RKO (cell line): ENCODE results near the gene SAMD13.
A peak's percentile ranks its signal among the peaks of the same experiment; 100 is the strongest.
"Not testable (repeated sequence)": the region's sequence is repeated elsewhere in the genome, so short reads cannot be mapped to it uniquely, and the experiment has no call there.

Source experiments
- DNase-seq: peaks from one replicate; pipeline ENCODE4 v3.0.0-alpha.2; 2016; ENCODE audit warnings: low spot score

SAMD13 gene

GRCh38 chr1:84286071-84286470 lies 15.4 kb upstream of the SAMD13 start:
- DNase-seq: peak; percentile 8

DNA sequence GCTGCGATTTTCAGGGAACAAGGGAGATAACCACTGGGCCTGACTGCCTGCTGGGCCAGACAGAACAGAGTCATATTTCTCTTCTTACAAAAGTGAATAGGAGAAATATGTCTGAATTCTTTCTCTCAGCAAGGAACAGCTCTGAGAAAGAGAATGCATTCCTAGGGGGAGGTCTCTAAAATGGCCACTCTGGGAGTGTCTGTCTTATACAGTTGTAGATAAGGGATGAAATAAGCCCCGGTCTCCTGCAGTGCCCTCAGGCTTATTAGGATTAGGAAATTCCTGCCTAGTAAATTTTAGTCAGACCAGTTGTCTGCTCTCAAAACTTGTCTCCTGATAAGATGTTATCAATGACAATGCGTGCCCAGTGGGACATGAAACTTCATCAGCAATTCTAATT lies 14.1 kb upstream of the SAMD13 start:
- DNase-seq: not testable (repeated sequence)

DNA sequence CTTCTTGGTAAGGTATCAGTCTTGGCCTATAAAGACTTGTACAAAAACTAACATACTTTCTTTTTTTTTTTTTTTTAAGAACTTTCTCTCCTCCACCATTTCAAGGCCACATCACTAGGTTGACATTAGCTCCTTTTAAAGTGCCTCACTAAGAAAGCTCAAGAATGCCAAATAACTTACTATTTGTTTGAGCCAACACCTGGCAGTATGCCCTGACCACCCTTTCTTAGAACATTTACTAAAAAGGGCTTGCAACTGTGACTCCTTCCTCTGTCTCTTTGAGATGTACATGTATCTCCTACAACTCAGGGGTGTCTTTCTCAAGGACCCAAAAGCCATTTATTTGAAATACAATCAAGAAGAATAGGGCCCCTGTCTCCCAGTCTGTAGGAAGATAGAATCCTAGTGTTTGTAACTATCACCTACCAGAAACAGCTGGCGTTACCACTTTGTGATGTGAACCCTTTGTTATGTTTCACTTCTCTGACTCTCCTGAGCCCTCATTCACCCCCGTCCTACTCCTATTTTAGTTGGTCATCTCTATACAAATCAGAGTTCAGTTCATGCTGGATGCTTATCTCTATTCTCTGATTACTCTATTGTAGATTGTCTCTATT lies 12.2 kb upstream of the SAMD13 start:
- DNase-seq: no peak

DNA sequence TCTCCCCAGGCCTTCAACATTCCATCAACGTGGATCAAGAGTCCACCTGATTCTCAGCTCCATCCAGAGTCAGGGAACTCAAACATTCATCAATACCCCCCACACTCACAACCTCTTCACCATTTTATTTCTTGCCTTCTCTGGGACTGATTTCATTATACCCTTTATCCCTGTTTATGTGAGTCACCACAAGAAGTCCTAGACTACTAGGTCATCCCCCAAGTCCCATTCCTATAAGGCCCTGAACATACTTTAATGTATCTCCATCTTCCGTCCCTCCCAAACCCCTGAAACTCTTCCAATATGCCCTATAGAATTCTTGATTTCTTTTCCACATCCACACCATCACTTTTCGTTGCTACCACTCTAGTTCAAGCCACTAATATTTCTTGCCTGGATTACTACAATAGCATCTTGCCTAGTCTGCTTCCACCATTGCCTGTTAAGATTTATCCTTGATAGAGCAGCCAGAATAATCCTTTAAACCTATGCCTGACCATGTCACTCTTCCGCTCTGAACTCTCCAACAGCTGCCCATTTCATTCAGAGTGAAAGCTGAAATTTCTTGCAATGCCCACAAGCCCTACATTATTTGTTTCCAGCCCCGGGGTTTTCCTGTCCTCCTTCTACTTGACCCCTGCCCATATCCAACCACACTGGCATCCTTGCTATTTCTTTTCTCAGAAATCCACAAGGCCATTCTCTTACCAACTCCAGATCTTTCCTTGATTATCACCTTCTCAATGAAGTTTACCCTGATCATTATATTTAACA lies 9.4 kb upstream of the SAMD13 start:
- no peak for DNase-seq

- DNase-seq: no peak
Measured at GRCh38 chr1:84293766-84294165, 7.7 kb upstream of the SAMD13 start.

GRCh38 chr1:84294751-84295150 lies 6.8 kb upstream of the SAMD13 start:
- DNase-seq: no peak

DNA sequence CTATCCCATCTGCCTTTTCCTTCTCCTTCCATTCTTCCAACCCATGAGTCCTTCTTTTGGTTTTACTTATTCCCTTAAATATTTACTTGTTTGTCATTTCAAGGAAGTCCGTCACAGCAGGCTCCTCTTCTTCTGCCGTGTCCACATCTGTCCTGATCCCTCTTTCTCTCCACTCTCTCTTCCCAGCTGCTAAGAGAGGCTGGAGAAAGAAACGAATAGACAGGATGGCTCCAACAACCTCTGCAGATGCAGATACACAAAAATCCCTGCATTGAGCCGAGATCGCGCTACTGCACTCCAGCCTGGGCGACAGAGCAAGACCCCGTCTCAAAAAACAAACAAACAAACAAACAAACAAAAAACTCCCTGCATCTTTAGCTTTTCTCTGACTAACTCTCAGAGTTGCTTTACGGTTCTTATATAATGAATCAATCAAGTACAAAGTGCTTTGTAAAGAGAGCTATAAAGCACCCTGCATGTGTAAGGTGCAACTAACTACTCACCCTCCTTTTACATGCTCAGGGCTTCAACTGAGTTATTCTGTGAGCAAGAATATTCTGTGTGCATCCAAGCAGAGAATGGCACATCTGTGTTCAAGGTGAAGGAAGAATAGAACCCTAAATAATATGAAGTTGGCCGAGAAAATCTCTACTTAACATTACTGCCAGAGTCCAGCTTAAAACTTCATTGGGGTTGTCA lies 3.8 kb upstream of the SAMD13 start:
- peak; percentile 2 for DNase-seq

GRCh38 chr1:84298328-84298683 lies 3.2 kb upstream of the SAMD13 start:
- peak; percentile 49 for DNase-seq

- peak; percentile 41 for DNase-seq
Measured at GRCh38 chr1:84298684-84299535, 2.6 kb upstream of the SAMD13 start.

GRCh38 chr1:84299536-84300170 lies 1.9 kb upstream of the SAMD13 start:
- DNase-seq: no peak

GRCh38 chr1:84300501-84300900 lies 1.0 kb upstream of the SAMD13 start:
- no peak for DNase-seq

GRCh38 chr1:84301785-84302385 lies 377 bp downstream of the SAMD13 start:
- DNase-seq: no peak

DNA sequence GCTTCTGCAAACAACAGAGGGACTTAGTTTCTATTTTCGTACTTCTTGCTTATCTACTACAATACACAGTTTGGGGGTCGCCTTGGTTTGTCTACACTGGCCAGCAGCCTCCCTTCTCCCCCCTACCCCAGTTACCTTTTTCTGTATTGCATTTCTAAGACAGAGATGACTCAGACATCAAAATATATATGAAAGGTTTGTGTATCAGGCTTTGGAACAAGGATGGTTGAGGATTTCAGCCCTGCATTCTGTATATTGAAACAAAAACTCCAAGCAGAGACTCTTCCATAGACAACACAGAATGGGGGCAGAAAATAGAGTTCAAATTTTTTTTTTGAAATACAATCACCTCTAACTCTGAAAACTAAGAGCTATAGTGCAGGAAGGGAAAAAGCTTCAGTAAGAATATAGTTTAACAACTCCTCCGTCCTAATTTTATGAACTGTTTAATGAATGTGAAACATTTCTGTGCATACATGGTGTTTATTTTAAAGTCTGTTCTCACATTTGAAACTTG lies 1.9 kb downstream of the SAMD13 start:
- no peak for DNase-seq

DNA sequence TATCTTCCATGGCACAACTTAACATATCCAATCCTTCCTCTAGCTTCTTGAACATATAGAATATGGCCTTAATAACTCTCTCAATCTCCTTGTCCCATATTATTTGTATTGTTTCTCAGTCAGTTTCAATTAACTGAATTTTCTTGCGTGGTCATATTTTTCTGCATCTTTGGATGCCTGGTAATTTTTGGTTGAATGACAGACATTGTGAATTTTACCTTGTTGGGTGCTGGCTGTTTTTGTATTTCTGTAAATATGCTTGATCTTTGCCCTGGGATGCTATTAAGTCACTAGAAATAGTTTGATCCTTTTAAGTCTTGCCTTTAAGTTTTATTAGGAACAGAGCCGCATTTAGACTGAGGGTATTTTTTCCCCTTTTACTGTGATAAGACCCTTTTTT lies 5.9 kb downstream of the SAMD13 start:
- no peak for DNase-seq

- no peak for DNase-seq
Measured at GRCh38 chr1:84311296-84311695, 9.8 kb downstream of the SAMD13 start.

- no peak for DNase-seq
Measured at GRCh38 chr1:84319662-84320061, 18.2 kb downstream of the SAMD13 start.

DNA sequence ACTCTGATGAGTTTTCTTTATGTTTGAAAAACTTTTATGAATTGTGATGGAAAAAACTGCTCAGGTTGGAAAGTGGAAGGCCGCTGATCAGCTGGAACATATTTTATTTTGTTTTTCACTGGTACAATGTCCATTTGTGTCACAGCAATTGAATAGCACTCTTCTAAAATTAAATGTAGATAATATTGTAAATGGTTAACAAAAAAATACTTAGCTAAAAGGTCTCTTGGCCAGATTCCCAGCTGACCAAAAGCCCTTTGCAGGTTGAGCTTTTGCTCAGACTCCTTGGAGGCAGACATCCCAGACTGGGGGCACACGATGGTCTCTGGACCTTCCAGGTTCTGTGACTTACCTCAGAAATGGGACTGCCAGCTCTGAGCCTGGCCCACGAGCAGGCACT lies 26.3 kb downstream of the SAMD13 start:
- DNase-seq: no peak

DNA sequence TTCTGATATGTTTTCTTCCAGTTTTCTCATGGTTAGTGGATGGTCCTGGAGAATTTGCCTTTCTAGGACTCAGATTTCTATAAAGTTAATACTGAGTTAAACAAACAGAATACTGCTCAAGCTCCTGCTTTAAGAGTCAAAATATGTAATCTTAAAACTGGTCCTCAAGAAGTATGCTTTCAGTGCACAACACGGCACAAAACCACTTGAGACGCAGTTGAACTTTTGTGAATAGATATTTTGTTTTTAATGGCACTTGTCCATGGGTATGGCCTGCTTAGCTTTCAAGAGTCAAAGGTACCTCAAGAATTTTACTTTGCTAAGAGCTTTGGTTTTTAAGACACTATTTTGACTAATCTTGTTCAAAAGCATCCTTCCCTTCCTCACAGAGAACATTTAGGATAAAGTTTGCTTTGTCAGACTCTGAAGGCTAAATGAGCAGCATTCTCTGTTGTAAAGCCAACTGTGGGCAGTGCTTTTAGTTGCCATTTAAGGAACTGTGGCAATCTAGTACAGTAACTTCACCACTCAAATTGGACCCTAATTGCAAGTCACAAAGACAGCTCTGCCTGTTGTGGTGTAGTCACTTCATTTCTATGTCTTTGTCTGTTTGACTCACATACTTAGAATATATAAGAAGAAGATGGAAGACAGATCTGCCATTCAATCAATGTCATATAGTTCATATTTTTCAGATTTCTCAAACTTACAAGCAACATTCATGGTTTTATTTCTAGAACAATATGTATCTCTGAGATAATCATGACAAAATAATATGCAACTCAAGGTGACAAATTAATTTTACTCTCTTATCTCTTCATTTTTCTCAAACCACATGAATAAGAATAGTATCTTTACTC lies 28.8 kb downstream of the SAMD13 start:
- no peak for DNase-seq

DNA sequence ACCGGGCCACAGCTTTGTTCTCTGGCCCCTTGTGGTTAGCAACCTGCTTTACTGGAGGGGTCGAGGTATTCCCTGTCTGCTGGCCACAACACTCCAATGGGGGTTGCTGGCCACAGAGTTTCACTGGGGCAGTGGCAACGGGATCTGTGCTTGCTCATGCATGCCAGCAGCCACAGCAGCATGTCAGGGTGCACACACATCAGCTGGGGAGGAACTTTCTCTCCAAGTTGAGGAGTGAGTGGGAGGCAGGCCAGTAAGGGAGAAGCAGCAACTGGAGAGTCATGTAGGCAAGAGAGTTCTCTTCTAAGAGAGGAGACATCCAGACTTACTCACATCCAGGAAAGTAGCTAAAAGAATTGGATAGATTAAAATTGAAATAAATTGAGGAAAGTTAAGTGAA lies 38.0 kb downstream of the SAMD13 start:
- no peak for DNase-seq

- DNase-seq: peak; percentile 20
Measured at GRCh38 chr1:84344286-84344685, 42.8 kb downstream of the SAMD13 start.
